ENCODE data around the gene JDP2. TPM values are rescaled to one million over a fixed set of nuclear protein-coding genes. Genes with fewer than 3 reads are reported as not detected.

Gene JDP2
- total and polyA plus RNA-seq, 2 of the 4 experiments (the other 2 are of a cell fraction): 35.7 to 38.4 TPM

DNA sequence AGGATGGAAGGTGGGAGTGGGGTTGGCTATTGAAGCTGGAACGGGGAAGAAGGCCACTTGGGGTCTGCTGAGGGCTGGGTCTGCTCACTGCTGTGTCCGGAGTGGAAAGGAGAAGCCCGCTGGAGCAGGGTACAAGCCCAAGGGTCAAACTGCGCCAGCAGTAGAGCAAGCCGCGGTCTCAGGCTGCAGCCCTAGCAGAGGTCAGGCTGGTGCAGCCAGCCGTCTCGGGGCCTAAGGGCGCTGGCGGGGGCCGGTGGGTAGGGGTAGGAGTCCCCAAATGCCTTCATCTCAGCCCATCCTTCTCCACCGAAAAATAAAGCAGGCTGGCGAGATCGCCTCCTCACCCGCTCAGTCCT lies 718 bp upstream of the JDP2 start:
- Histone ChIP-seq H2BK5ac (ENCODE audit: low read depth, low read length, poor library complexity, severe bottlenecking) (peak overlapping the region; percentile 43), H3K4me3 (ENCODE audit: insufficient read depth, low read depth, low read length) (peak overlapping the region; percentile 58), H3K4me1 (ENCODE audit: control insufficient read depth, insufficient read depth, low read length) (peaks cover 21% of the 10 kb centered on the region), H2AFZ (replicated peaks; ENCODE audit: low read length, poor library complexity) (peak overlapping the region; percentile 93), H2BK20ac (ENCODE audit: low read depth, low read length) (peak overlapping the region; percentile 16; the same call in 1 of the 2 replicates), H2AK5ac (ENCODE audit: low read depth, low read length) (peak overlapping the region; percentile 72), H3K9ac (ENCODE audit: low read depth, low read length) (peak overlapping the region; percentile 86), H3K9me3 (ENCODE audit: control insufficient read depth, insufficient read depth, low read length) (peaks cover 2% of the 10 kb centered on the region; the same call in 1 of the 2 replicates), H3K27ac (ENCODE audit: insufficient read depth, low read length) (peak overlapping the region; percentile 76), H4K8ac (ENCODE audit: low read depth in 2 of 2, low read length in 2 of 2) (peak overlapping the region; percentile 44 to 55; a peak in 3 of 4 replicates), H3K14ac (replicated peaks; ENCODE audit: low read depth, low read length) (peak overlapping the region; percentile 67), H3K23ac (ENCODE audit: low read depth, low read length) (peak overlapping the region; percentile 36; the same call in 1 of the 2 replicates), H3K4ac (ENCODE audit: low read depth, low read length) (peak overlapping the region; percentile 80), H2BK15ac (ENCODE audit: low read depth, low read length) (0 out of 3 replicates have a peak overlapping the region, but pooled peaks have one; percentile 50), H3K18ac (ENCODE audit: low read depth, low read length) (peak overlapping the region; percentile 79), H4K91ac (ENCODE audit: insufficient read depth, low read depth, low read length) (peak overlapping the region; percentile 82), H3K36me3 (ENCODE audit: control insufficient read depth, insufficient read depth, low read length) (peaks cover 5% of the 10 kb centered on the region; the same call in 1 of the 2 replicates), H4K5ac (ENCODE audit: low read depth, low read length) (peak overlapping the region; percentile 84), H4K20me1 (ENCODE audit: insufficient read depth, low read length) (peaks cover 36% of the 10 kb centered on the region), H3K4me2 (ENCODE audit: low read depth, low read length) (peak overlapping the region; percentile 94), H2AK9ac (replicated peaks; ENCODE audit: low read depth, low read length, poor library complexity) (peak overlapping the region; percentile 18), H3K9me1 (ENCODE audit: insufficient read depth, low read length) (peaks cover 30% of the 10 kb centered on the region), H3K27me3 (ENCODE audit: control insufficient read depth, insufficient read depth, low read length) (no peaks in the 10 kb centered on the region), H2BK120ac (ENCODE audit: low read depth, low read length) (peak overlapping the region; percentile 79; the same call in 1 of the 2 replicates), H3K56ac (ENCODE audit: extremely low read depth, insufficient read depth, low read length) (no peak overlapping the region; the same call in 1 of the 2 replicates), H3K79me1 (ENCODE audit: low read depth in 1 of 2, low read length in 2 of 2) (peaks cover 0 to 38% of the 10 kb centered on the region in 2 experiments; a peak in 2 of 4 replicates)
- DNase-seq: no peak
- no peak; the same call in 1 of the 2 replicates for ATAC-seq (ENCODE audit: low read depth)
- intact Hi-C loops (cut with micrococcal nuclease) (loop anchor here (1.0 to 2.0 kb wide), 2 partner anchors 120 to 294 kb away; no protein-coding TSS in a partner anchor), in situ Hi-C loops (cut with MboI; ENCODE audit: low sequenced_read_pairs) (no loop called here), dilution Hi-C loops (cut with HindIII; ENCODE audit: low sequenced_read_pairs, unreplicated experiment) (no loop called here)
- WGBS, 2 experiments (ENCODE audit: extremely low coverage in 2 of 2, insufficient read length in 1 of 2): 58% methylated on average over 5 of the region's 15 CpGs; no CpG with 5 or more reads in 1 of the 2 experiments
- TF ChIP-seq SMC3 (IDR thresholded peaks at IDR 0.05; ENCODE audit: low read depth, low read length) (no peak), MAZ (IDR thresholded peaks at IDR 0.05; ENCODE audit: borderline replicate concordance, low read depth, low read length) (no peak), NFE2L2 (IDR thresholded peaks at IDR 0.05; ENCODE audit: low read depth, low read length) (no peak), MAFK (IDR thresholded peaks at IDR 0.05; ENCODE audit: low read depth, low read length) (no peak), MXI1 (IDR thresholded peaks at IDR 0.05; ENCODE audit: borderline replicate concordance, low read depth, low read length) (no peak), CEBPB (IDR thresholded peaks at IDR 0.05; ENCODE audit: low read depth, low read length) (no peak), BHLHE40 (IDR thresholded peaks at IDR 0.05; ENCODE audit: low read depth, low read length) (no peak), POLR2A (IDR thresholded peaks at IDR 0.05; ENCODE audit: low read depth, low read length) (no peak), RFX5 (IDR thresholded peaks at IDR 0.05; ENCODE audit: low read depth, low read length) (no peak), FOS (IDR thresholded peaks at IDR 0.05; ENCODE audit: low read depth, low read length) (no peak), CHD1 (IDR thresholded peaks at IDR 0.05; ENCODE audit: low read depth, low read length) (no peak)
- TF ChIP-seq, protein P1, sequence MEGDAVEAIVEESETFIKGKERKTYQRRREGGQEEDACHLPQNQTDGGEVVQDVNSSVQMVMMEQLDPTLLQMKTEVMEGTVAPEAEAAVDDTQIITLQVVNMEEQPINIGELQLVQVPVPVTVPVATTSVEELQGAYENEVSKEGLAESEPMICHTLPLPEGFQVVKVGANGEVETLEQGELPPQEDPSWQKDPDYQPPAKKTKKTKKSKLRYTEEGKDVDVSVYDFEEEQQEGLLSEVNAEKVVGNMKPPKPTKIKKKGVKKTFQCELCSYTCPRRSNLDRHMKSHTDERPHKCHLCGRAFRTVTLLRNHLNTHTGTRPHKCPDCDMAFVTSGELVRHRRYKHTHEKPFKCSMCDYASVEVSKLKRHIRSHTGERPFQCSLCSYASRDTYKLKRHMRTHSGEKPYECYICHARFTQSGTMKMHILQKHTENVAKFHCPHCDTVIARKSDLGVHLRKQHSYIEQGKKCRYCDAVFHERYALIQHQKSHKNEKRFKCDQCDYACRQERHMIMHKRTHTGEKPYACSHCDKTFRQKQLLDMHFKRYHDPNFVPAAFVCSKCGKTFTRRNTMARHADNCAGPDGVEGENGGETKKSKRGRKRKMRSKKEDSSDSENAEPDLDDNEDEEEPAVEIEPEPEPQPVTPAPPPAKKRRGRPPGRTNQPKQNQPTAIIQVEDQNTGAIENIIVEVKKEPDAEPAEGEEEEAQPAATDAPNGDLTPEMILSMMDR (conservative IDR thresholded peaks at IDR 0.05; ENCODE audit: low read depth, low read length): no peak
- TF ChIP-seq, protein P2, sequence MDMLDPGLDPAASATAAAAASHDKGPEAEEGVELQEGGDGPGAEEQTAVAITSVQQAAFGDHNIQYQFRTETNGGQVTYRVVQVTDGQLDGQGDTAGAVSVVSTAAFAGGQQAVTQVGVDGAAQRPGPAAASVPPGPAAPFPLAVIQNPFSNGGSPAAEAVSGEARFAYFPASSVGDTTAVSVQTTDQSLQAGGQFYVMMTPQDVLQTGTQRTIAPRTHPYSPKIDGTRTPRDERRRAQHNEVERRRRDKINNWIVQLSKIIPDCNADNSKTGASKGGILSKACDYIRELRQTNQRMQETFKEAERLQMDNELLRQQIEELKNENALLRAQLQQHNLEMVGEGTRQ (IDR thresholded peaks at IDR 0.05; ENCODE audit: low read depth, low read length): no peak
- CTCF ChIA-PET: no interaction called here
- BruUV-seq (replicated peaks): no TSS peak
- POLR2A ChIA-PET (ENCODE audit: unreplicated experiment): no interaction called here
